22Rv1 (cell line): ENCODE measurements around the gene RAET1E.

ENCODE experiments used
- CTCF ChIP-seq: fragments of 450-650 bp; IDR thresholded peaks from 2 replicates; pipeline ENCODE4 v1.5.1; 2017; ENCODE audit warnings: mild to moderate bottlenecking
- ZFX ChIP-seq: fragments of 450-650 bp; IDR thresholded peaks from 2 replicates; pipeline ENCODE4 v1.6.1; 2017; ENCODE audit warnings: antibody characterized with exemption, borderline replicate concordance

GRCh38 chr6:149919834-149920225 is 21.9 kb upstream of the RAET1E start:
- TF ChIP-seq CTCF: no peak
- TF ChIP-seq ZFX: no peak
